CD8-positive, alpha-beta memory T cell (primary cell): ENCODE measurements around the gene TMIGD3. TPM values are rescaled to one million over a fixed set of nuclear protein-coding genes. Genes with fewer than 3 reads are reported as not detected.

ENCODE experiments used
- CTCF ChIA-PET: fragments of 350-600 bp; sonication (Branson Sonifier 250); formaldehyde crosslinking; loops from one replicate; lab custom pipeline; 2021; ENCODE audit warnings: antibody characterized with exemption; lab: Charles Lee
- POLR2A ChIA-PET: fragments of 350-600 bp; sonication (Branson Sonifier 250); formaldehyde crosslinking; loops from one replicate; lab custom pipeline; 2021; ENCODE audit warnings: antibody characterized with exemption; lab: Charles Lee
- DNase-seq, 5 donors: peaks; one replicate each; pipeline versions ENCODE4 v3.0.0 to v3.0.0-alpha.2; 2020 to 2022; ENCODE audit warnings: mixed read lengths in 1 of 5
- H3K27ac ChIP-seq: one replicate; pipeline ENCODE4 v1.7.0; 2013; ENCODE audit warnings: low read depth, mild to moderate bottlenecking, low read length, moderate library complexity
- H3K27me3 ChIP-seq: 2 replicates; pipeline ENCODE4 v1.7.0; 2013; ENCODE audit warnings: low read length, mild to moderate bottlenecking; ENCODE audit not compliant: insufficient read depth, poor library complexity, severe bottlenecking
- H3K36me3 ChIP-seq: 2 replicates; pipeline ENCODE4 v1.7.0; 2013; ENCODE audit warnings: mild to moderate bottlenecking, low read length, moderate library complexity; ENCODE audit not compliant: insufficient read depth
- H3K4me1 ChIP-seq: 2 replicates; pipeline ENCODE4 v1.7.0; 2013; ENCODE audit warnings: mild to moderate bottlenecking, low read length, moderate library complexity; ENCODE audit not compliant: insufficient read depth
- H3K4me3 ChIP-seq: 2 replicates; pipeline ENCODE4 v1.7.0; 2013; ENCODE audit warnings: mild to moderate bottlenecking, low read length
- H3K9me3 ChIP-seq: 2 replicates; pipeline ENCODE4 v1.7.0; 2013; ENCODE audit warnings: mild to moderate bottlenecking, low read length
- H3K27ac Mint-ChIP-seq, 8 donors: one replicate each; pipeline ENCODE4 v1.8.0; 2020 to 2021; ENCODE audit warnings: mixed read lengths in 8 of 8, mild to moderate bottlenecking in 6 of 8, inconsistent platforms in 3 of 8, moderate library complexity in 3 of 8
- H3K27me3 Mint-ChIP-seq, 2 donors: one replicate each; pipeline ENCODE4 v1.8.0; 2020 to 2021; ENCODE audit warnings: mixed read lengths in 2 of 2, mild to moderate bottlenecking in 1 of 2, moderate library complexity in 1 of 2
- H3K36me3 Mint-ChIP-seq, 3 donors: one replicate each; pipeline ENCODE4 v1.8.0; 2020 to 2021; ENCODE audit warnings: mixed read lengths in 3 of 3, inconsistent platforms in 1 of 3, mild to moderate bottlenecking in 1 of 3
- H3K4me1 Mint-ChIP-seq, 3 donors: one replicate each; pipeline ENCODE4 v1.8.0; 2020 to 2021; ENCODE audit warnings: mixed read lengths in 3 of 3, inconsistent platforms in 1 of 3, mild to moderate bottlenecking in 1 of 3
- H3K4me3 Mint-ChIP-seq, 7 donors: one replicate each; pipeline ENCODE4 v1.8.0; 2020 to 2021; ENCODE audit warnings: mixed read lengths in 7 of 7, mild to moderate bottlenecking in 6 of 7, moderate library complexity in 4 of 7, inconsistent platforms in 2 of 7
- H3K9me3 Mint-ChIP-seq, 5 donors: one replicate each; pipeline ENCODE4 v1.8.0; 2020 to 2022; ENCODE audit warnings: mixed read lengths in 5 of 5, mild to moderate bottlenecking in 3 of 5, moderate library complexity in 2 of 5, inconsistent platforms in 1 of 5
- polyA plus RNA-seq: library from polyadenylated mRNA; unstranded; fragments of 300-500 nt; fragmentation: Illumina TruSeq; gene quantifications from one replicate; pipeline ENCODE4 v1.2.3, GENCODE V29; 2021
- total RNA-seq, 2 experiments: library from RNA; stranded (reverse); gene quantifications; one replicate each; pipeline ENCODE4 v1.2.3, GENCODE V29; 2021

Gene TMIGD3
- total and polyA plus RNA-seq, 3 experiments from 2014 or later, result 0.26 TPM; not detected in 2

- Histone ChIP-seq H3K36me3 (peaks cover 30% of the 10 kb centered on the region), H3K9me3 (no peaks in the 10 kb centered on the region), H3K4me3 (no peak overlapping the region), H3K27me3 (no peaks in the 10 kb centered on the region), H3K27ac (no peak overlapping the region), H3K4me1 (peaks cover 46% of the 10 kb centered on the region)
- Mint-ChIP-seq H3K4me1 (peaks cover 51 to 82% (median 74%) of the 10 kb centered on the region in 3 donors), H3K36me3 (peaks cover 0 to 78% (median 20%) of the 10 kb centered on the region in 3 donors), H3K27ac (peak overlapping the region in 7 of 8 donors; percentile 12 to 99 (median 86)), H3K4me3 (peak overlapping the region; percentile 6 to 100 (median 33)), H3K27me3 (peaks cover 0 to 3% of the 10 kb centered on the region in 2 donors), H3K9me3 (no peaks in the 10 kb centered on the region)
- no peak for DNase-seq
- ChIA-PET CTCF (interaction anchor here (0.8 to 7.2 kb wide), 2 partner anchors 62 to 416 kb away, joined by 3 to 38 read pairs; no protein-coding TSS in a partner anchor), POLR2A (no interaction called here)
Measured at GRCh38 chr1:111446546-111446945, 56.9 kb downstream of the TMIGD3 start.

DNA sequence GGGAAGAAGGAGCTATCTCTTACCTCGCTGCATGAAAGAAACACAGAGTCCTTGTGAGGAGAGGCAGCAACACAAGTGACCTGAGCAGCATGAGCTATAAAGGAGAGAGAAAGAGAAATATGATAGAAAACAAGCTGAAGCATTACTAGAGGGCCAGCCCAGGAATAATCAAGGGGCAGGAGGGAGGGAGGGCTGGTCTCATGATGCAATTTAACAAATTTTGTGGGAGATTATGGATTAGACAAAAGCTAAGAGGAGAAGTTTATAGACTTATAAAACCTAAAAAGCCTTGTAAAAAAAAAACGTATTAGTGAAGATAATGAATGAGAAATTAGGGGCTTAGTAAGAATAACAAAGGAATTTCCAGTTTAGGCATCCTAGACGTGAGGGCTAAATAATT, 59.4 kb downstream of the TMIGD3 start:
- POLR2A ChIA-PET, result interaction anchor here (0.7 kb wide), 1 partner anchor 154 kb away, joined by 4 read pairs; no protein-coding TSS in a partner anchor
- CTCF ChIA-PET, result no interaction called here
- Mint-ChIP-seq H3K36me3 (peaks cover 0 to 81% (median 24%) of the 10 kb centered on the region in 3 donors), H3K27me3 (peaks cover 0 to 3% of the 10 kb centered on the region in 2 donors), H3K4me1 (peaks cover 38 to 64% (median 52%) of the 10 kb centered on the region in 3 donors), H3K9me3 (no peaks in the 10 kb centered on the region), H3K27ac (peak overlapping the region in 7 of 8 donors; percentile 8 to 61 (median 28)), H3K4me3 (peak overlapping the region in 1 of 7 donors; percentile 54)
- DNase-seq, result no peak
- Histone ChIP-seq H3K36me3 (peaks cover 45% of the 10 kb centered on the region), H3K27me3 (no peaks in the 10 kb centered on the region), H3K27ac (no peak overlapping the region), H3K9me3 (no peaks in the 10 kb centered on the region), H3K4me3 (no peak overlapping the region), H3K4me1 (peaks cover 34% of the 10 kb centered on the region)

DNA sequence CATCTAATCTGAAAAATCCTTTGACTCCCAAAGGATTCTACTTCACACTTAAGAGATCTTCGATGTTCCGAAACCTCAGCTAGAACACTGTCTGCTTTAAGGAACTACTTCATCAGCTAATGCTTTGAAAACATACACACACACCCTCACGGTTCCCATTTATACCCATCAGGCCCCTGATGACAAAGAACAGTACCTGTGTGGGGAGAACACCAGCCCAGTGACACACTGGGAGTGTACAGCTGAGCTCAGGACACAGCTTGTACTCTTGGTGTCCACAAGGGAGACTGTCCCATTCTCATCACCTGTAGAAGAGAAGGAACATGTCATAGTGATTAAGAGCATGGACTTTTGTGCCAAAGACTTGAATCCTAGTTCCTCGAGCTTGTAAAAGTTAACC, 61.0 kb downstream of the TMIGD3 start:
- peaks cover 49% of the 10 kb centered on the region for H3K36me3 ChIP-seq
- Mint-ChIP-seq H3K36me3 (peaks cover 0 to 90% (median 28%) of the 10 kb centered on the region in 3 donors), H3K27ac (peak overlapping the region in 6 of 8 donors; percentile 33 to 70 (median 58)), H3K27me3 (peaks cover 0 to 3% of the 10 kb centered on the region in 2 donors), H3K4me3 (no peak overlapping the region), H3K4me1 (peaks cover 28 to 53% (median 41%) of the 10 kb centered on the region in 3 donors), H3K9me3 (no peaks in the 10 kb centered on the region)
- no peaks in the 10 kb centered on the region for H3K9me3 ChIP-seq
- H3K27me3 ChIP-seq, result no peaks in the 10 kb centered on the region
- DNase-seq, result no peak
- no peak overlapping the region for H3K4me3 ChIP-seq
- peaks cover 25% of the 10 kb centered on the region for H3K4me1 ChIP-seq
- ChIA-PET CTCF (interaction anchor here (1.0 to 1.2 kb wide), 3 partner anchors 9 to 217 kb away, joined by 3 read pairs; no protein-coding TSS in a partner anchor), POLR2A (no interaction called here)
- H3K27ac ChIP-seq, result no peak overlapping the region

DNA sequence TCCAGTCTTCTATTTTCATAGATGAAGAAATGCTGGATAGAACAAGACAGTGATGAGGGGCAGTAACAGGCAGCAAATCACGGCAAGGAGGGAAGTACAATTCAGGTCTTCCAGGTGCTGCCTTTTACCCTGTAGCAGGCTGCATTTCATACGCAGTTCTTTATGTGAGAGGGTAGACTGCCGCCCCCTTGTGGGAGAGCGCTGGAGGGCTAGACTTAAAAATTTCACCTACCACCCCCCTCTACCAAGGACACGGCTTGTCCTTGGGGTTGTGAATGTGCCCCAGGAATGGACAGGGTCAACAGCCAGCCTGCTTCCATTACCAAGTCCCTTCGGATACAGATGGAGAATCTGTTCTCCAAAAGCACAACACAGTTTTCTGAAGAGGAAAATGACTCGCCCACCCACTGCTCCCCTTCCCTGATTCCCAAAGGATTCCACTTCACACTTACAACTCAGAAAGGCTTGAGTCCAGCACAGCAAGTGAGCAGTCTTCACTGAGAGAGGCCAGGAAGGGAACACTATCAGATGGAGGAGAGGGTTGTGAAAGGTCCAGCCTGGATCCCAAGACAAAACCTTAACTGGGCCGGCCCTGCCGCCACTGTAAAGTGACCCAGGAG, 61.8 kb downstream of the TMIGD3 start:
- Histone ChIP-seq H3K9me3 (no peaks in the 10 kb centered on the region), H3K27me3 (no peaks in the 10 kb centered on the region), H3K4me3 (no peak overlapping the region), H3K27ac (no peak overlapping the region), H3K36me3 (peaks cover 49% of the 10 kb centered on the region), H3K4me1 (peaks cover 17% of the 10 kb centered on the region)
- peaks cover 20 to 45% (median 33%) of the 10 kb centered on the region in 3 donors for H3K4me1 Mint-ChIP-seq
- H3K27me3 Mint-ChIP-seq, result peaks cover 0 to 3% of the 10 kb centered on the region in 2 donors
- no peaks in the 10 kb centered on the region for H3K9me3 Mint-ChIP-seq
- CTCF ChIA-PET, result interaction anchor here (1.0 to 1.8 kb wide), 3 partner anchors 10 to 65 kb away, joined by 3 to 8 read pairs (median 4); partner anchors contain the start of gene OVGP1
- peak; percentile 17 to 74 (median 52) for DNase-seq
- POLR2A ChIA-PET, result no interaction called here
- H3K36me3 Mint-ChIP-seq, result peaks cover 0 to 93% (median 28%) of the 10 kb centered on the region in 3 donors
- peak overlapping the region; percentile 20 to 85 (median 64) for H3K27ac Mint-ChIP-seq
- H3K4me3 Mint-ChIP-seq, result no peak overlapping the region

- H3K27ac ChIP-seq, result no peak overlapping the region
- no peak for DNase-seq
- POLR2A ChIA-PET, result no interaction called here
Measured at GRCh38 chr1:111439461-111440351, 63.7 kb downstream of the TMIGD3 start.

GRCh38 chr1:111436726-111437125, 66.7 kb downstream of the TMIGD3 start:
- POLR2A ChIA-PET, result no interaction called here
- peaks cover 4 to 9% (median 8%) of the 10 kb centered on the region in 3 donors for H3K4me1 Mint-ChIP-seq
- H3K27ac Mint-ChIP-seq, result peak overlapping the region in 4 of 8 donors; percentile 30 to 75 (median 61)
- H3K27me3 ChIP-seq, result no peaks in the 10 kb centered on the region
- H3K9me3 ChIP-seq, result no peaks in the 10 kb centered on the region
- peaks cover 20% of the 10 kb centered on the region for H3K36me3 ChIP-seq
- DNase-seq, result no peak
- no peak overlapping the region for H3K27ac ChIP-seq
- H3K9me3 Mint-ChIP-seq, result no peaks in the 10 kb centered on the region
- H3K36me3 Mint-ChIP-seq, result peaks cover 0 to 46% (median 15%) of the 10 kb centered on the region in 3 donors
- H3K4me3 ChIP-seq, result no peak overlapping the region
- no peaks in the 10 kb centered on the region for H3K27me3 Mint-ChIP-seq
- CTCF ChIA-PET, result no interaction called here
- H3K4me3 Mint-ChIP-seq, result no peak overlapping the region
- H3K4me1 ChIP-seq, result peaks cover 7% of the 10 kb centered on the region

More at GRCh38 chr1:111439461-111440351, 63.7 kb downstream of the TMIGD3 start:
- peaks cover 41% of the 10 kb centered on the region for H3K36me3 ChIP-seq
- no peaks in the 10 kb centered on the region for H3K27me3 ChIP-seq
- H3K36me3 Mint-ChIP-seq, result peaks cover 0 to 76% (median 20%) of the 10 kb centered on the region in 3 donors
- CTCF ChIA-PET, result interaction anchor here (1.2 to 2.0 kb wide), 4 partner anchors 12 to 317 kb away, joined by 3 to 8 read pairs (median 4); partner anchors contain the start of gene OVGP1
- H3K27ac Mint-ChIP-seq, result peak overlapping the region in 7 of 8 donors; percentile 40 to 75 (median 53)
- no peak overlapping the region for H3K4me3 ChIP-seq
- H3K4me1 ChIP-seq, result peaks cover 13% of the 10 kb centered on the region
- H3K4me3 Mint-ChIP-seq, result no peak overlapping the region
- H3K9me3 ChIP-seq, result no peaks in the 10 kb centered on the region
- H3K9me3 Mint-ChIP-seq, result no peaks in the 10 kb centered on the region
- H3K4me1 Mint-ChIP-seq, result peaks cover 11 to 29% (median 24%) of the 10 kb centered on the region in 3 donors
- H3K27me3 Mint-ChIP-seq, result peaks cover 0 to 1% of the 10 kb centered on the region in 2 donors
